IMR-90 (cell line): Measurements from ENCODE around the gene RAB11FIP4. TPM values are rescaled to one million over a fixed set of nuclear protein-coding genes. Genes with fewer than 3 reads are reported as not detected.

Experiments used
- ATAC-seq: fragments of 200-7000 bp; cut with Tn5 transposase; 2 replicates; pipeline ENCODE4 v1.9.1; 2020; ENCODE audit warnings: low read depth, mild to moderate bottlenecking, moderate library complexity
- BruUV-seq: library from RNA; stranded (reverse); fragments of 400-500 nt; replicated peaks from 2 replicates; lab custom pipeline; 2021; lab: Mats Ljungman, UMichigan
- CTCF ChIA-PET: fragments of 300-600 bp; formaldehyde crosslinking; extraction: SDS; loops from one replicate; lab custom pipeline; 2021; ENCODE audit warnings: antibody characterized with exemption; lab: Yijun Ruan, JAX
- POLR2A ChIA-PET: fragments of 300-600 bp; sonication (Branson Sonifier 250); formaldehyde crosslinking; loops from one replicate; lab custom pipeline; 2022; ENCODE audit warnings: antibody characterized with exemption; ENCODE audit not compliant: unreplicated experiment; lab: Charles Lee
- DNase-seq: peaks from one replicate; pipeline ENCODE4 v3.0.0; 2013
- H2AFZ ChIP-seq: replicated peaks from 2 replicates; pipeline ENCODE3; 2013; ENCODE audit warnings: low read length, mild to moderate bottlenecking; ENCODE audit not compliant: poor library complexity
- H2AK5ac ChIP-seq: 2 replicates; pipeline ENCODE4 v1.6.1; 2013; ENCODE audit warnings: low read depth, low read length, inconsistent platforms
- H2AK9ac ChIP-seq: replicated peaks from 2 replicates; pipeline ENCODE3; 2013; ENCODE audit warnings: mild to moderate bottlenecking, low read depth, low read length, moderate library complexity; ENCODE audit not compliant: poor library complexity
- H2BK120ac ChIP-seq: 2 replicates; pipeline ENCODE4 v1.6.1; 2013; ENCODE audit warnings: low read depth, low read length, inconsistent platforms
- H2BK15ac ChIP-seq: 3 replicates; pipeline ENCODE4 v1.6.1; 2013; ENCODE audit warnings: low read depth, low read length, inconsistent platforms
- H2BK20ac ChIP-seq: 2 replicates; pipeline ENCODE4 v1.6.1; 2013; ENCODE audit warnings: low read depth, mild to moderate bottlenecking, inconsistent platforms, low read length, moderate library complexity
- H2BK5ac ChIP-seq: 2 replicates; pipeline ENCODE4 v1.6.1; 2013; ENCODE audit warnings: mild to moderate bottlenecking, low read depth, low read length, inconsistent platforms; ENCODE audit not compliant: poor library complexity, severe bottlenecking
- H3K14ac ChIP-seq: replicated peaks from 2 replicates; pipeline ENCODE4 v1.6.1; 2013; ENCODE audit warnings: low read depth, low read length, inconsistent platforms
- H3K18ac ChIP-seq: 2 replicates; pipeline ENCODE4 v1.6.1; 2013; ENCODE audit warnings: low read depth, low read length, control low read depth
- H3K23ac ChIP-seq: 2 replicates; pipeline ENCODE4 v1.6.1; 2013; ENCODE audit warnings: low read depth, low read length, inconsistent platforms
- H3K27ac ChIP-seq: 2 replicates; pipeline ENCODE4 v1.5.1; 2013; ENCODE audit warnings: mild to moderate bottlenecking, control low read depth, low read length; ENCODE audit not compliant: insufficient read depth
- H3K27me3 ChIP-seq: 2 replicates; pipeline ENCODE4 v1.6.1; 2013; ENCODE audit warnings: low read length; ENCODE audit not compliant: control insufficient read depth, insufficient read depth
- H3K36me3 ChIP-seq: 2 replicates; pipeline ENCODE4 v1.6.1; 2013; ENCODE audit warnings: low read length, mixed read lengths; ENCODE audit not compliant: control insufficient read depth, insufficient read depth
- H3K4ac ChIP-seq: 2 replicates; pipeline ENCODE4 v1.6.1; 2013; ENCODE audit warnings: low read depth, low read length, inconsistent platforms
- H3K4me1 ChIP-seq: 2 replicates; pipeline ENCODE4 v1.6.1; 2013; ENCODE audit warnings: low read length, mixed read lengths; ENCODE audit not compliant: control insufficient read depth, insufficient read depth
- H3K4me2 ChIP-seq: 2 replicates; pipeline ENCODE4 v1.6.1; 2013; ENCODE audit warnings: low read depth, mild to moderate bottlenecking, control low read depth, low read length, moderate library complexity
- H3K4me3 ChIP-seq: 2 replicates; pipeline ENCODE4 v1.5.1; 2013; ENCODE audit warnings: low read depth, mild to moderate bottlenecking, control low read depth, low read length, moderate library complexity; ENCODE audit not compliant: insufficient read depth
- H3K56ac ChIP-seq: 2 replicates; pipeline ENCODE4 v1.6.1; 2013; ENCODE audit warnings: low read length, inconsistent platforms; ENCODE audit not compliant: insufficient read depth; ENCODE audit errors: extremely low read depth
- H3K79me1 ChIP-seq, 2 experiments: 2 replicates each; pipeline ENCODE4 v1.6.1; 2013; ENCODE audit warnings: low read length in 2 of 2, inconsistent platforms in 1 of 2, low read depth in 1 of 2
- H3K9ac ChIP-seq: 2 replicates; pipeline ENCODE4 v1.6.1; 2013; ENCODE audit warnings: low read depth, low read length, control low read depth
- H3K9me1 ChIP-seq: 2 replicates; pipeline ENCODE4 v1.6.1; 2013; ENCODE audit warnings: low read length, inconsistent platforms; ENCODE audit not compliant: insufficient read depth
- H3K9me3 ChIP-seq: 2 replicates; pipeline ENCODE4 v1.6.1; 2013; ENCODE audit warnings: low read length; ENCODE audit not compliant: control insufficient read depth, insufficient read depth
- H4K20me1 ChIP-seq: 2 replicates; pipeline ENCODE4 v1.6.1; 2013; ENCODE audit warnings: low read length, inconsistent platforms; ENCODE audit not compliant: insufficient read depth
- H4K5ac ChIP-seq: 2 replicates; pipeline ENCODE4 v1.6.1; 2013; ENCODE audit warnings: mild to moderate bottlenecking, low read depth, low read length, control low read depth
- H4K8ac ChIP-seq, 2 experiments: 2 replicates each; pipeline ENCODE4 v1.6.1; 2013; ENCODE audit warnings: low read depth in 2 of 2, low read length in 2 of 2, control low read depth in 1 of 2, inconsistent platforms in 1 of 2
- H4K91ac ChIP-seq: 2 replicates; pipeline ENCODE4 v1.6.1; 2013; ENCODE audit warnings: low read depth, low read length, inconsistent platforms; ENCODE audit not compliant: insufficient read depth
- CEBPB ChIP-seq: IDR thresholded peaks from 2 replicates; pipeline ENCODE4 v1.6.1; 2012; ENCODE audit warnings: low read depth, low read length, improper control_type of control experiment
- FOS ChIP-seq: fragments of 150-350 bp; IDR thresholded peaks from 2 replicates; pipeline ENCODE4 v1.6.1; 2016; ENCODE audit warnings: low read depth, low read length
- MXI1 ChIP-seq: IDR thresholded peaks from 2 replicates; pipeline ENCODE4 v1.6.1; 2012; ENCODE audit warnings: low read depth, mild to moderate bottlenecking, low read length, moderate library complexity, borderline replicate concordance
- WGBS, 2 experiments: methylation state at CpG; one replicate each; pipeline versions ENCODE4 v1.1.5 to v1.1.7; 2013; ENCODE audit warnings: missing lambda C conversion rate in 2 of 2; ENCODE audit not compliant: insufficient read length in 1 of 2; ENCODE audit errors: extremely low coverage in 2 of 2; 5-methylcytosine and 5-hydroxymethylcytosine counted together
- dilution Hi-C: fragments of 300-500 bp; cut with HindIII; formaldehyde crosslinking; loops from one replicate; pipeline ENCODE4 v1.14.3; 2018; ENCODE audit warnings: low sequenced_read_pairs; ENCODE audit not compliant: unreplicated experiment
- in situ Hi-C: fragments of 300-500 bp; cut with MboI; formaldehyde crosslinking; loops from 3 replicates; pipeline ENCODE4 v1.14.3; 2019; ENCODE audit warnings: low sequenced_read_pairs, inconsistent platforms, mixed read lengths
- intact Hi-C: fragments of 100-400 bp; cut with micrococcal nuclease; formaldehyde crosslinking; loops from 2 replicates; pipeline ENCODE4 v1.10.0; 2022
- polyA plus RNA-seq, 3 experiments: library from polyadenylated mRNA; depleted of rRNA; stranded (reverse); fragments of >200 nt; gene quantifications; 2 replicates each; pipeline ENCODE4 v1.2.3, GENCODE V29; 2012; ENCODE audit warnings: low replicate concordance in 1 of 3
- total RNA-seq: library from RNA; depleted of rRNA; stranded (reverse); fragments of >200 nt; gene quantifications from 2 replicates; pipeline ENCODE4 v1.2.3, GENCODE V29; 2012

The RAB11FIP4 gene
- total and polyA plus RNA-seq, 2 of the 4 experiments (the other 2 are of a cell fraction), result 0.68 to 1.1 TPM

GRCh38 chr17:31452101-31452500 is 60.6 kb downstream of the RAB11FIP4 start:
- peak; percentile 8 for DNase-seq
- BruUV-seq, result no TSS peak
- no peak overlapping the region for H4K91ac ChIP-seq
- no peak overlapping the region for H3K4me2 ChIP-seq
- H2BK20ac ChIP-seq, result no peak overlapping the region
- H3K9me1 ChIP-seq, result no peaks in the 10 kb centered on the region
- no peak overlapping the region for H3K23ac ChIP-seq
- no peak overlapping the region for H3K56ac ChIP-seq
- H3K4ac ChIP-seq, result no peak overlapping the region
- H3K9ac ChIP-seq, result no peak overlapping the region
- H3K4me1 ChIP-seq, result no peaks in the 10 kb centered on the region
- no peak overlapping the region for H2BK5ac ChIP-seq
- no peaks in the 10 kb centered on the region for H3K9me3 ChIP-seq
- H4K20me1 ChIP-seq, result no peaks in the 10 kb centered on the region
- no peak overlapping the region for H2BK120ac ChIP-seq
- no peaks in the 10 kb centered on the region for H3K36me3 ChIP-seq
- no peak overlapping the region for H2AK9ac ChIP-seq
- no peak overlapping the region for H2AFZ ChIP-seq
- 60% methylated on average over 3 of the region's 4 CpGs; no CpG with 5 or more reads in 1 of the 2 experiments for WGBS, 2 experiments
- in situ Hi-C loops (no loop called here), dilution Hi-C loops (no loop called here), intact Hi-C loops (loop anchor here (5.0 kb wide), 1 partner anchor 405 kb away; the partner anchor contains the start of gene COPRS)
- H3K79me1 ChIP-seq, result no peaks in the 10 kb centered on the region
- H3K18ac ChIP-seq, result no peak overlapping the region
- ChIA-PET CTCF (no interaction called here), POLR2A (no interaction called here)
- no peak overlapping the region for H4K5ac ChIP-seq
- H2BK15ac ChIP-seq, result no peak overlapping the region
- peaks cover 16% of the 10 kb centered on the region for H3K27me3 ChIP-seq
- ATAC-seq, result no peak
- H3K27ac ChIP-seq, result no peak overlapping the region
- H3K14ac ChIP-seq, result no peak overlapping the region
- TF ChIP-seq CEBPB (peak; percentile 76), FOS (no peak), MXI1 (no peak)
- no peak overlapping the region for H3K4me3 ChIP-seq
- no peak overlapping the region for H2AK5ac ChIP-seq
- no peak overlapping the region for H4K8ac ChIP-seq
